GM12878 (cell line): Measurements from ENCODE around the gene CTIF. TPM values are rescaled to one million over a fixed set of nuclear protein-coding genes. Genes with fewer than 3 reads are reported as not detected.
A peak's percentile ranks its signal among the peaks of the same experiment; 100 is the strongest.

Experiments
- BHLHE40 ChIP-seq, 2 experiments: fragments of 450-650 bp in 1 of 2; IDR thresholded peaks; 2 replicates each; pipeline ENCODE4 v1.6.1; 2011 to 2017; ENCODE audit warnings: low read depth in 2 of 2, borderline replicate concordance in 1 of 2, improper control_type of control experiment in 1 of 2, low read length in 1 of 2, mild to moderate bottlenecking in 1 of 2
- CEBPB ChIP-seq, 2 experiments: fragments of 150-350 bp in 1 of 2; IDR thresholded peaks; 2 replicates each; pipeline ENCODE4 v1.6.1; 2012 to 2014; ENCODE audit warnings: low read depth in 2 of 2, low read length in 2 of 2, borderline replicate concordance in 1 of 2, inconsistent platforms in 1 of 2
- CREB1 ChIP-seq: IDR thresholded peaks from 2 replicates; pipeline ENCODE4 v1.6.1; 2012; ENCODE audit warnings: low read depth, mild to moderate bottlenecking, inconsistent platforms
- CREM ChIP-seq: IDR thresholded peaks from 2 replicates; pipeline ENCODE4 v1.6.1; 2014; ENCODE audit warnings: antibody characterized with exemption, low read depth
- HDAC2 ChIP-seq: fragments of 200-600 bp; sonication (generic); IDR thresholded peaks from 2 replicates; pipeline ENCODE4 v1.6.1; 2017
- JUNB ChIP-seq: IDR thresholded peaks from 2 replicates; pipeline ENCODE4 v1.6.1; 2016; ENCODE audit warnings: antibody characterized with exemption, mild to moderate bottlenecking
- NR2F1 ChIP-seq: fragments of 450-650 bp; conservative IDR thresholded peaks from 2 replicates; pipeline ENCODE4 v1.6.1; 2017; ENCODE audit warnings: mild to moderate bottlenecking
- POU2F2 ChIP-seq: IDR thresholded peaks from 3 replicates; pipeline ENCODE4 v1.6.1; 2011; ENCODE audit warnings: low read depth, mild to moderate bottlenecking, low read length, borderline replicate concordance
- SRF ChIP-seq, 2 experiments: IDR thresholded peaks; 2 replicates each; pipeline ENCODE4 v1.6.1; 2011; ENCODE audit warnings: low read depth in 2 of 2, low read length in 2 of 2, mild to moderate bottlenecking in 1 of 2, moderate library complexity in 1 of 2
- TBL1XR1 ChIP-seq: IDR thresholded peaks from 2 replicates; pipeline ENCODE4 v1.6.1; 2012; ENCODE audit warnings: low read depth, low read length, improper control_type of control experiment
- TCF3 ChIP-seq: IDR thresholded peaks from 2 replicates; pipeline ENCODE4 v1.6.1; 2012; ENCODE audit warnings: low read depth, mild to moderate bottlenecking, low read length, borderline replicate concordance; ENCODE audit not compliant: insufficient read depth
- TCF7 ChIP-seq: IDR thresholded peaks from 2 replicates; pipeline ENCODE4 v1.6.1; 2014; ENCODE audit warnings: antibody characterized with exemption, borderline replicate concordance
- WRNIP1 ChIP-seq: IDR thresholded peaks from 2 replicates; pipeline ENCODE4 v1.6.1; 2011; ENCODE audit warnings: low read depth, low read length, improper control_type of control experiment, borderline replicate concordance
- ZBED1 ChIP-seq: IDR thresholded peaks from 2 replicates; pipeline ENCODE4 v1.6.1; 2016; ENCODE audit warnings: borderline replicate concordance
- ZNF687 ChIP-seq: fragments of 450-650 bp; IDR thresholded peaks from 2 replicates; pipeline ENCODE4 v1.6.1; 2017; ENCODE audit warnings: mild to moderate bottlenecking, moderate library complexity
- polyA plus RNA-seq, 11 experiments: library from polyadenylated mRNA; depleted of rRNA in 4 of 11; unstranded in 6 of 11; stranded (reverse) in 5 of 11; fragments of >200 nt; fragmentation: Nextera tagmentation in 4 of 11; fragmentation: Illumina TruSeq in 1 of 11; extraction: Ambion mirVana in 4 of 11; extraction: Trizol in 1 of 11; gene quantifications; 1 replicate in 1 of 11; 2 replicates in 10 of 11; pipeline versions ENCODE4 v1.2.1 to v1.2.3, GENCODE V29; 2011 to 2016; ENCODE audit warnings: inconsistent platforms in 2 of 11, missing spikeins in 2 of 11, low read depth in 1 of 11
- total RNA-seq, 4 experiments: library from RNA; depleted of rRNA in 3 of 4; stranded (reverse); fragments of >200 nt in 3 of 4; fragmentation: Illumina TruSeq in 1 of 4; extraction: Trizol in 1 of 4; gene quantifications; 2 replicates each; pipeline versions ENCODE4 v1.2.1 to v1.2.3, GENCODE V29; 2013 to 2021
- TF ChIP-seq, protein P1 (sequence below): fragments of 450-650 bp; IDR thresholded peaks from 2 replicates; pipeline ENCODE4 v1.6.1; 2014; ENCODE audit warnings: mild to moderate bottlenecking
- TF ChIP-seq, protein P2 (sequence below): IDR thresholded peaks from 2 replicates; pipeline ENCODE4 v1.6.1; 2011; ENCODE audit warnings: mild to moderate bottlenecking, low read depth, low read length, moderate library complexity; ENCODE audit not compliant: insufficient replicate concordance
- TF ChIP-seq, protein P3 (sequence below): IDR thresholded peaks from 2 replicates; pipeline ENCODE4 v1.6.1; 2012; ENCODE audit warnings: low read length, inconsistent platforms
- TF ChIP-seq, protein P4 (sequence below): fragments of 450-650 bp; IDR thresholded peaks from 2 replicates; pipeline ENCODE4 v1.6.1; 2016; ENCODE audit warnings: mild to moderate bottlenecking
- TF ChIP-seq, protein P5 (sequence below): fragments of 150-350 bp; IDR thresholded peaks from 2 replicates; pipeline ENCODE4 v1.6.1; 2014; ENCODE audit warnings: mild to moderate bottlenecking, low read depth, low read length

The CTIF gene
- total and polyA plus RNA-seq, 10 of the 15 experiments (the other 5 are each of a cell fraction or from before 2014, with no cell fraction given), result 0.06 to 11.6 (median 2.5) TPM

DNA sequence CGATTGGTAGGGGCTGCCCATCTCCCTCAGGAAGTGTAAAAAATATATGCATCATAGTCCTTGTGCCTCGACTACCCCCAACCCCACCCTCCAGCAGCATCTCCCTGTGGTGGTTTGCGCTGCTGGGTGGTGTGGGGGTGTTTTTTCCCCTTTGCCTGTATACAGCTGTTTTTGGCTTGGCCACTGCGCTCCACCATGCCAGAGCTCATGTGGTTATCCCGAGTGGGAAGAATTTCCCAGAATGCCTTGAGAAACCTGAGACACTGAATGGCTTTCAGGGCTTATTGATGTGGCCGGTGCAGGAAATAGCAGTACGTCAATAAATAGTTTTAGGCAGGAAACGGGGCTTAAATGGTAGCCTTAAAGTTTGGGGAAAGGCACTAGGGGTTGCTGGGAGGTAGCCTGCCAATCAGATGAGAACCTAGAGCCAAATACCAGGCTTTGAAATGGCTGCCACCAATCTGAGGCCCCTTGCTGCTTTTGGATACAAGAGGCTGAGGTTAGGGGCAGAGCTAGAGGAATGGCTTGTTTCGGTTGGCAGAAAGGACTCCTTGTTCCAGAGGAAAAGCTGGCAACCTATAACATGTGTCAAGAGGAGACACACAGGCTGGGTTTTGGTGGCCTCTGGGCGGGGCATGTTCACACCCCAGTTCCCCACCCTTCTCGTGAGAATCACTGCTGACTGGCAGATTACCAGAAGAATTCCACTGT lies 267.9 kb downstream of the CTIF start (continued):
- TF ChIP-seq, protein P1, sequence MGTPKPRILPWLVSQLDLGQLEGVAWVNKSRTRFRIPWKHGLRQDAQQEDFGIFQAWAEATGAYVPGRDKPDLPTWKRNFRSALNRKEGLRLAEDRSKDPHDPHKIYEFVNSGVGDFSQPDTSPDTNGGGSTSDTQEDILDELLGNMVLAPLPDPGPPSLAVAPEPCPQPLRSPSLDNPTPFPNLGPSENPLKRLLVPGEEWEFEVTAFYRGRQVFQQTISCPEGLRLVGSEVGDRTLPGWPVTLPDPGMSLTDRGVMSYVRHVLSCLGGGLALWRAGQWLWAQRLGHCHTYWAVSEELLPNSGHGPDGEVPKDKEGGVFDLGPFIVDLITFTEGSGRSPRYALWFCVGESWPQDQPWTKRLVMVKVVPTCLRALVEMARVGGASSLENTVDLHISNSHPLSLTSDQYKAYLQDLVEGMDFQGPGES, result no peak
- TF ChIP-seq CREB1 (no peak), TCF3 (no peak), BHLHE40 (IDR thresholded peaks at IDR 0.05; ENCODE audit: borderline replicate concordance in 1 of 2, low read depth in 2 of 2, low read length in 1 of 2) (no peak), SRF (IDR thresholded peaks at IDR 0.05; ENCODE audit: low read depth in 2 of 2, low read length in 2 of 2) (peak in 1 of 2 experiments; percentile 33; a peak in 1 of 4 replicates), JUNB (no peak), TBL1XR1 (no peak), POU2F2 (no peak), NR2F1 (no peak), TCF7 (peak; percentile 78; the same call in 1 of the 2 replicates), WRNIP1 (no peak), ZBED1 (no peak), CREM (0 out of 2 replicates have a peak, but pooled peaks have one; percentile 17), CEBPB (IDR thresholded peaks at IDR 0.05; ENCODE audit: borderline replicate concordance in 1 of 2, low read depth in 2 of 2, low read length in 2 of 2) (no peak), HDAC2 (no peak), ZNF687 (peak; percentile 60)
- TF ChIP-seq, protein P2, sequence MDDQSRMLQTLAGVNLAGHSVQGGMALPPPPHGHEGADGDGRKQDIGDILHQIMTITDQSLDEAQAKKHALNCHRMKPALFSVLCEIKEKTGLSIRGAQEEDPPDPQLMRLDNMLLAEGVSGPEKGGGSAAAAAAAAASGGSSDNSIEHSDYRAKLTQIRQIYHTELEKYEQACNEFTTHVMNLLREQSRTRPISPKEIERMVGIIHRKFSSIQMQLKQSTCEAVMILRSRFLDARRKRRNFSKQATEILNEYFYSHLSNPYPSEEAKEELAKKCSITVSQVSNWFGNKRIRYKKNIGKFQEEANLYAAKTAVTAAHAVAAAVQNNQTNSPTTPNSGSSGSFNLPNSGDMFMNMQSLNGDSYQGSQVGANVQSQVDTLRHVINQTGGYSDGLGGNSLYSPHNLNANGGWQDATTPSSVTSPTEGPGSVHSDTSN, result peak; percentile 51
- TF ChIP-seq, protein P3, sequence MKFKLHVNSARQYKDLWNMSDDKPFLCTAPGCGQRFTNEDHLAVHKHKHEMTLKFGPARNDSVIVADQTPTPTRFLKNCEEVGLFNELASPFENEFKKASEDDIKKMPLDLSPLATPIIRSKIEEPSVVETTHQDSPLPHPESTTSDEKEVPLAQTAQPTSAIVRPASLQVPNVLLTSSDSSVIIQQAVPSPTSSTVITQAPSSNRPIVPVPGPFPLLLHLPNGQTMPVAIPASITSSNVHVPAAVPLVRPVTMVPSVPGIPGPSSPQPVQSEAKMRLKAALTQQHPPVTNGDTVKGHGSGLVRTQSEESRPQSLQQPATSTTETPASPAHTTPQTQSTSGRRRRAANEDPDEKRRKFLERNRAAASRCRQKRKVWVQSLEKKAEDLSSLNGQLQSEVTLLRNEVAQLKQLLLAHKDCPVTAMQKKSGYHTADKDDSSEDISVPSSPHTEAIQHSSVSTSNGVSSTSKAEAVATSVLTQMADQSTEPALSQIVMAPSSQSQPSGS, result no peak
- TF ChIP-seq, protein P4, sequence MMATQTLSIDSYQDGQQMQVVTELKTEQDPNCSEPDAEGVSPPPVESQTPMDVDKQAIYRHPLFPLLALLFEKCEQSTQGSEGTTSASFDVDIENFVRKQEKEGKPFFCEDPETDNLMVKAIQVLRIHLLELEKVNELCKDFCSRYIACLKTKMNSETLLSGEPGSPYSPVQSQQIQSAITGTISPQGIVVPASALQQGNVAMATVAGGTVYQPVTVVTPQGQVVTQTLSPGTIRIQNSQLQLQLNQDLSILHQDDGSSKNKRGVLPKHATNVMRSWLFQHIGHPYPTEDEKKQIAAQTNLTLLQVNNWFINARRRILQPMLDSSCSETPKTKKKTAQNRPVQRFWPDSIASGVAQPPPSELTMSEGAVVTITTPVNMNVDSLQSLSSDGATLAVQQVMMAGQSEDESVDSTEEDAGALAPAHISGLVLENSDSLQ, result peak; percentile 88
- TF ChIP-seq, protein P5, sequence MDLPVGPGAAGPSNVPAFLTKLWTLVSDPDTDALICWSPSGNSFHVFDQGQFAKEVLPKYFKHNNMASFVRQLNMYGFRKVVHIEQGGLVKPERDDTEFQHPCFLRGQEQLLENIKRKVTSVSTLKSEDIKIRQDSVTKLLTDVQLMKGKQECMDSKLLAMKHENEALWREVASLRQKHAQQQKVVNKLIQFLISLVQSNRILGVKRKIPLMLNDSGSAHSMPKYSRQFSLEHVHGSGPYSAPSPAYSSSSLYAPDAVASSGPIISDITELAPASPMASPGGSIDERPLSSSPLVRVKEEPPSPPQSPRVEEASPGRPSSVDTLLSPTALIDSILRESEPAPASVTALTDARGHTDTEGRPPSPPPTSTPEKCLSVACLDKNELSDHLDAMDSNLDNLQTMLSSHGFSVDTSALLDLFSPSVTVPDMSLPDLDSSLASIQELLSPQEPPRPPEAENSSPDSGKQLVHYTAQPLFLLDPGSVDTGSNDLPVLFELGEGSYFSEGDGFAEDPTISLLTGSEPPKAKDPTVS, result no peak
